Keratinocyte (primary cell): ENCODE results near the gene GLTPD2. TPM values are rescaled to one million over a fixed set of nuclear protein-coding genes. Genes with fewer than 3 reads are reported as not detected.

Experiments
- DNase-seq: peaks from one replicate; pipeline ENCODE4 v3.0.0-alpha.2; 2011; ENCODE audit warnings: low read depth, missing footprints, low spot score
- FAIRE-seq: peaks from 2 replicates; lab custom pipeline; 2011; peaks lifted over from hg19 to GRCh38; lab: Jason Lieb, UNC
- H2AFZ ChIP-seq: 2 replicates; pipeline ENCODE4 v1.6.0; 2012; ENCODE audit warnings: low read length, control low read depth, inconsistent platforms; ENCODE audit not compliant: control insufficient read depth
- H3K27ac ChIP-seq: 2 replicates; pipeline ENCODE4 v1.5.1; 2011; ENCODE audit warnings: low read length; ENCODE audit not compliant: control insufficient read depth, insufficient read depth
- H3K27me3 ChIP-seq: 3 replicates; pipeline ENCODE4 v1.6.0; 2011; ENCODE audit warnings: low read length; ENCODE audit not compliant: control insufficient read depth, insufficient read depth; ENCODE audit errors: extremely low read depth
- H3K36me3 ChIP-seq, 2 experiments: 2 replicates in 1 of 2; 3 replicates in 1 of 2; pipeline ENCODE4 v1.5.1; 2011; ENCODE audit warnings: low read length in 2 of 2, mild to moderate bottlenecking in 1 of 2; ENCODE audit not compliant: control insufficient read depth in 2 of 2, insufficient read depth in 2 of 2; ENCODE audit errors: extremely low read depth in 1 of 2
- H3K4me1 ChIP-seq: 3 replicates; pipeline ENCODE4 v1.5.1; 2011; ENCODE audit warnings: low read length; ENCODE audit not compliant: control insufficient read depth, insufficient read depth; ENCODE audit errors: extremely low read depth
- H3K4me2 ChIP-seq: 3 replicates; pipeline ENCODE4 v1.6.0; 2011; ENCODE audit warnings: low read depth, low read length; ENCODE audit not compliant: control insufficient read depth, insufficient read depth; ENCODE audit errors: extremely low read depth
- H3K4me3 ChIP-seq, 3 experiments: fragments of 200-600 bp in 1 of 3; sonication (generic) in 1 of 3; 2 replicates in 2 of 3; 3 replicates in 1 of 3; pipeline ENCODE4 v1.5.1; 2011 to 2016; ENCODE audit warnings: low read length in 3 of 3, mild to moderate bottlenecking in 3 of 3, control low read depth in 2 of 3, inconsistent platforms in 1 of 3, low read depth in 1 of 3, mixed read lengths in 1 of 3, mixed run types in 1 of 3, moderate library complexity in 1 of 3; ENCODE audit not compliant: control insufficient read depth in 2 of 3, insufficient read depth in 2 of 3; ENCODE audit errors: extremely low read depth in 1 of 3
- H3K79me2 ChIP-seq: 2 replicates; pipeline ENCODE4 v1.6.0; 2012; ENCODE audit warnings: low read length; ENCODE audit not compliant: control insufficient read depth, insufficient read depth
- H3K9ac ChIP-seq: 3 replicates; pipeline ENCODE4 v1.6.0; 2011; ENCODE audit warnings: low read length; ENCODE audit not compliant: control insufficient read depth, insufficient read depth; ENCODE audit errors: extremely low read depth
- H3K9me1 ChIP-seq: 3 replicates; pipeline ENCODE4 v1.6.0; 2011; ENCODE audit warnings: low read length; ENCODE audit not compliant: control insufficient read depth, insufficient read depth; ENCODE audit errors: extremely low read depth
- H3K9me3 ChIP-seq: 2 replicates; pipeline ENCODE4 v1.5.1; 2012; ENCODE audit warnings: low read depth, low read length; ENCODE audit not compliant: control insufficient read depth
- H4K20me1 ChIP-seq: 3 replicates; pipeline ENCODE4 v1.6.0; 2011; ENCODE audit warnings: low read length; ENCODE audit not compliant: control insufficient read depth, insufficient read depth; ENCODE audit errors: extremely low read depth
- CTCF ChIP-seq, 3 experiments: IDR thresholded peaks in 1 of 3; conservative IDR thresholded peaks in 1 of 3; optimal IDR thresholded peaks in 1 of 3; 2 replicates in 2 of 3; 3 replicates in 1 of 3; pipeline versions ENCODE3 to v1.5.1; 2011; ENCODE audit warnings: low read length in 3 of 3, mild to moderate bottlenecking in 3 of 3, moderate library complexity in 2 of 3, control low read depth in 1 of 3, inconsistent platforms in 1 of 3; ENCODE audit not compliant: insufficient read depth in 2 of 3; ENCODE audit errors: extremely low read depth in 1 of 3
- EZH2 ChIP-seq: IDR thresholded peaks from one replicate; pipeline ENCODE4 v1.6.1; 2012; ENCODE audit warnings: inconsistent platforms, mild to moderate bottlenecking, low read length, moderate library complexity
- dilution Hi-C: fragments of 300-500 bp; cut with MboI; formaldehyde crosslinking; loops from one replicate; pipeline ENCODE4 v1.7.0; 2020; ENCODE audit warnings: low sequenced_read_pairs; ENCODE audit not compliant: extremely low pct_ligation_motif_present
- polyA plus RNA-seq, 5 experiments: library from polyadenylated mRNA; depleted of rRNA in 3 of 5; stranded (reverse) in 3 of 5; stranded (forward) in 1 of 5; unstranded in 1 of 5; fragments of >200 nt; gene quantifications; 1 replicate in 1 of 5; 2 replicates in 3 of 5; 3 replicates in 1 of 5; pipeline versions ENCODE4 v1.2.1 to v1.2.3, GENCODE V29; 2011 to 2012; ENCODE audit warnings: missing spikeins in 2 of 5, low read depth in 1 of 5, low replicate concordance in 1 of 5

The GLTPD2 gene
- polyA plus RNA-seq, 1 donor (not counting 4 experiments of a cell fraction or from before 2014, with no cell fraction given): not detected

- Histone ChIP-seq H3K27ac (no peak overlapping the region), H4K20me1 (no peaks in the 10 kb centered on the region), H3K4me1 (peaks cover 14% of the 10 kb centered on the region), H3K79me2 (no peaks in the 10 kb centered on the region), H3K27me3 (peaks cover 20% of the 10 kb centered on the region), H3K9ac (no peak overlapping the region), H3K4me3 (no peak overlapping the region), H3K9me1 (peaks cover 2% of the 10 kb centered on the region), H3K9me3 (no peaks in the 10 kb centered on the region), H3K36me3 (no peaks in the 10 kb centered on the region), H3K4me2 (no peak overlapping the region), H2AFZ (no peak overlapping the region)
- FAIRE-seq: no peak
- dilution Hi-C loops: no loop called here
- no peak for TF ChIP-seq CTCF (optimal IDR thresholded peaks at IDR 0.05 in 1 of 3, IDR thresholded peaks at IDR 0.05 in 1 of 3, conservative IDR thresholded peaks at IDR 0.05 in 1 of 3; ENCODE audit: extremely low read depth in 1 of 3, insufficient read depth in 2 of 3, low read length in 3 of 3)
- TF ChIP-seq EZH2: no peak
- DNase-seq: no peak
These were observed 47.2 kb upstream of the GLTPD2 start for GRCh38 chr17:4741544-4741943.

DNA sequence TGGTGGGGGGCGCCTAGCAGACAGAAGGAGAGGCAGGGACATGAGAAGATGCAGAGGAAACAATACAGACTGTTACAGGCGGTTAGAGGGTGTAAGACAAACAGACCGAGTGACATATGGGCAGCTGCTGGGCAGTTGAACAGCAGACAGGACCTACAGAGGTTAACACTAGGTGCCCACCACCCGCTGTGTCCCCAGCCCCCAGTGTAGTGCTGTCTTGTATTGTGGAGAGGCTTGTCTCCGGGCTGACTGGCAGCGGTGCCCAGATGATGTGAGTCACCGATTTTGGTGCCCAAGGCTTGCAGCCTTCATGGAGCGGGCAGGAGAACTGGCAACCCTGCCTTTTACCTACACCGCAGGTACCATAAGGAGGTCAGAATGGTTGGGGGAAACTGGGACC is 46.6 kb upstream of the GLTPD2 start:
- Histone ChIP-seq H3K36me3 (no peaks in the 10 kb centered on the region), H3K4me3 (no peak overlapping the region), H3K9ac (no peak overlapping the region), H3K9me3 (no peaks in the 10 kb centered on the region), H3K79me2 (no peaks in the 10 kb centered on the region), H3K4me1 (peaks cover 14% of the 10 kb centered on the region), H4K20me1 (no peaks in the 10 kb centered on the region), H3K9me1 (peaks cover 2% of the 10 kb centered on the region), H3K27ac (no peak overlapping the region), H3K4me2 (no peak overlapping the region), H3K27me3 (peaks cover 20% of the 10 kb centered on the region), H2AFZ (no peak overlapping the region)
- FAIRE-seq (no peak), DNase-seq (no peak)
- TF ChIP-seq CTCF (optimal IDR thresholded peaks at IDR 0.05 in 1 of 3, IDR thresholded peaks at IDR 0.05 in 1 of 3, conservative IDR thresholded peaks at IDR 0.05 in 1 of 3; ENCODE audit: extremely low read depth in 1 of 3, insufficient read depth in 2 of 3, low read length in 3 of 3) (no peak), EZH2 (no peak)
- dilution Hi-C loops: no loop called here
